HG03378 (cell line): ENCODE data around the gene PEX26.
"Not testable (repeated sequence)": the region's sequence is repeated elsewhere in the genome, so short reads cannot be mapped to it uniquely, and the experiment has no call there.

Experiments used
- ATAC-seq: cut with Tn5 transposase; IDR thresholded peaks from one replicate; pipeline ENCODE4 v1.9.1; 2021; ENCODE audit warnings: mild to moderate bottlenecking, moderate library complexity; ENCODE audit not compliant: unreplicated experiment

The PEX26 gene

GRCh38 chr22:18070556-18071306 lies 7.1 kb upstream of the PEX26 start:
- ATAC-seq, result no peak

GRCh38 chr22:18071307-18071967 lies 6.4 kb upstream of the PEX26 start:
- not testable (repeated sequence) for ATAC-seq

GRCh38 chr22:18071968-18072310 lies 5.9 kb upstream of the PEX26 start:
- ATAC-seq, result no peak

- no peak for ATAC-seq
Measured at GRCh38 chr22:18073467-18073866, 4.3 kb upstream of the PEX26 start.

- ATAC-seq, result not testable (repeated sequence)
Measured at GRCh38 chr22:18073927-18074326, 3.9 kb upstream of the PEX26 start.

- ATAC-seq, result no peak
Measured at GRCh38 chr22:18075101-18075719, 2.6 kb upstream of the PEX26 start.

- ATAC-seq, result no peak
Measured at GRCh38 chr22:18075720-18076497, 1.9 kb upstream of the PEX26 start.

- ATAC-seq, result peak; percentile 4
Measured at GRCh38 chr22:18077087-18077638, 627 bp upstream of the PEX26 start.

GRCh38 chr22:18078329-18079041 lies 695 bp downstream of the PEX26 start:
- ATAC-seq, result no peak

GRCh38 chr22:18079706-18080233 lies 2.0 kb downstream of the PEX26 start:
- ATAC-seq, result no peak

- no peak for ATAC-seq
Measured at GRCh38 chr22:18081416-18081815, 3.6 kb downstream of the PEX26 start.

GRCh38 chr22:18082467-18082866 lies 4.7 kb downstream of the PEX26 start:
- no peak for ATAC-seq

GRCh38 chr22:18083406-18083805 lies 5.6 kb downstream of the PEX26 start:
- ATAC-seq, result no peak

- no peak for ATAC-seq
Measured at GRCh38 chr22:18085188-18085587, 7.4 kb downstream of the PEX26 start.

- ATAC-seq, result no peak
Measured at GRCh38 chr22:18087350-18087855, 9.6 kb downstream of the PEX26 start.

- no peak for ATAC-seq
Measured at GRCh38 chr22:18088825-18089568, 11.2 kb downstream of the PEX26 start.

- ATAC-seq, result no peak
Measured at GRCh38 chr22:18090286-18090685, 12.5 kb downstream of the PEX26 start.

- no peak for ATAC-seq
Measured at GRCh38 chr22:18091478-18091877, 13.7 kb downstream of the PEX26 start.

- no peak for ATAC-seq
Measured at GRCh38 chr22:18091916-18092526, 14.2 kb downstream of the PEX26 start.
